A673 (cell line): Measurements from ENCODE around the gene C4orf50.

Source experiments
- EZH2 ChIP-seq: fragments of 200-600 bp; sonication (generic); IDR thresholded peaks from 2 replicates; pipeline ENCODE4 v1.6.1; 2017; ENCODE audit warnings: borderline replicate concordance, low read depth, mild to moderate bottlenecking, mixed read lengths, antibody characterized with exemption, low read length; ENCODE audit not compliant: poor library complexity, severe bottlenecking
- TF ChIP-seq, protein P1 (sequence below): fragments of 300-800, 200-600 bp; sonication (generic); conservative IDR thresholded peaks from 2 replicates; pipeline ENCODE4 v1.5.1; 2017; ENCODE audit warnings: low read depth, mild to moderate bottlenecking, antibody characterized with exemption, low read length, moderate library complexity, mixed read lengths

DNA sequence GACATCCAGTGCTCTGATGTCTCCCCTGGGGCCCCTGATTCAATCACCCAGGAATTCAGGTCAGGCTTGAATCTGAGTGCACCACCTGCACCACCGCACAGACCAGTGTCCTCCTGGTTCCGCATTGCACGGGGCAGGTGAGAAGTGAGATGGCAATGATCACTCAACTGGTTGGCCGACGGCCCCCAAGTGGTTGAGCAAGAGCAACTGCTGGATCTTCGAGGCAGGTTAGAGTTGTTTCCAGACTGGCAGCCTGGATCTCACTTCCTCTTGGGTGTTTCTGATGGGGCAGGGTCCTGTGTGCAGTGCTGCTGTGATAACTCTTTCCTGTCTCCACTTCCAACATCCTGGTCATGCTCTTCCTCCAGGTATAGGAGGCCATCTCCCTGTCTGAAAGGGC, 50.4 kb downstream of the C4orf50 start:
- TF ChIP-seq, protein P1, sequence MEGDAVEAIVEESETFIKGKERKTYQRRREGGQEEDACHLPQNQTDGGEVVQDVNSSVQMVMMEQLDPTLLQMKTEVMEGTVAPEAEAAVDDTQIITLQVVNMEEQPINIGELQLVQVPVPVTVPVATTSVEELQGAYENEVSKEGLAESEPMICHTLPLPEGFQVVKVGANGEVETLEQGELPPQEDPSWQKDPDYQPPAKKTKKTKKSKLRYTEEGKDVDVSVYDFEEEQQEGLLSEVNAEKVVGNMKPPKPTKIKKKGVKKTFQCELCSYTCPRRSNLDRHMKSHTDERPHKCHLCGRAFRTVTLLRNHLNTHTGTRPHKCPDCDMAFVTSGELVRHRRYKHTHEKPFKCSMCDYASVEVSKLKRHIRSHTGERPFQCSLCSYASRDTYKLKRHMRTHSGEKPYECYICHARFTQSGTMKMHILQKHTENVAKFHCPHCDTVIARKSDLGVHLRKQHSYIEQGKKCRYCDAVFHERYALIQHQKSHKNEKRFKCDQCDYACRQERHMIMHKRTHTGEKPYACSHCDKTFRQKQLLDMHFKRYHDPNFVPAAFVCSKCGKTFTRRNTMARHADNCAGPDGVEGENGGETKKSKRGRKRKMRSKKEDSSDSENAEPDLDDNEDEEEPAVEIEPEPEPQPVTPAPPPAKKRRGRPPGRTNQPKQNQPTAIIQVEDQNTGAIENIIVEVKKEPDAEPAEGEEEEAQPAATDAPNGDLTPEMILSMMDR: no peak
- no peak for TF ChIP-seq EZH2
